ENCODE results near the gene CLIP2. TPM values are rescaled to one million over a fixed set of nuclear protein-coding genes. Genes with fewer than 3 reads are reported as not detected.

Gene CLIP2
- total and polyA plus RNA-seq, 2 of the 8 experiments (the other 6 are each of a cell fraction or from before 2014, with no cell fraction given): 8.3 to 41.5 TPM

DNA sequence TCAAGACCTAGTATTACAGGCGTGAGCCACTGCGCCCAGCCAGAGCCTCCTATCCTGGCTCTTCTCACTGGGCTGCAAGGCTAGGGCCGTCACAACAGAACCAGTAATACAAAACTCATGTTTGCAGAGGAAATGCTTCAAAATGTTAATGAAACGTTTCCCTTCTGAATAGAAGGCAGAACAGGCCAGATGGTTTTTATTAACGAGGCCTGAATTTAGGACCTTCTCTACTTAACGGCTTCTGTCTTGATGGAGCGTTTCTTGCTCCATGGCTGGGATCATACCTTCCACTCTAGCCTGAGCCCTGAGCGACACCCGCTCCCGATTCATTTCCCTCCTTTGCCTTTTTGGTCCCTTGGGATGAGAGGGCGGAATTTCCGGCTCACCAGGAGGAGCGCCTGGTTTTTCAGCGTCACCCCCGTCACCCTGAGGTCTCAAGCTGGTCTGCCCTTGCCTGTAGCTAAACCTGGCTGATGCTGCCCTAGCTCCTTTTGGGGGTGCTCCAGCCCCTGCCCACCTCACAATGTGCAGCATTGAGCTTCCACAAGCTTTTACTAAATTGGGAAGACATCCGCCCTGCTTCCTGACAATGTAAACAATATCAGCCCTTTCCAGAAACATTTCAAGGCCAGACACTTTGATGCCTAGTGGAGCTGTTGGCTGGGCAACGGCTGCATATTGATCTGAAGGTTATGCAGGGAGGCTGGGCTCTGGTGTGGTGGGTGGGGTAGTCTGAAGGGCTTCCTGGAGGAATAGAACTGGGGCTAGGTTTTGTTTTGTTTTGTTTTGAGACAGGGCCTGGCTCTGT, 5.2 kb downstream of the CLIP2 start (continued):
- no peak for TF ChIP-seq ASH2L (IDR thresholded peaks at IDR 0.05; ENCODE audit: low read length)
- TF ChIP-seq BACH1 (IDR thresholded peaks at IDR 0.05; ENCODE audit: low read length): no peak
- no peak for TF ChIP-seq POLR2AphosphoS5 (IDR thresholded peaks at IDR 0.05; ENCODE audit: low read depth, low read length)
- no peak for TF ChIP-seq SRF (IDR thresholded peaks at IDR 0.05; ENCODE audit: low read depth, low read length)
- TF ChIP-seq EGR1 (IDR thresholded peaks at IDR 0.05; ENCODE audit: borderline replicate concordance, low read depth, low read length): no peak
- TF ChIP-seq CBX8 (IDR thresholded peaks at IDR 0.05; ENCODE audit: borderline replicate concordance, low read depth, low read length): no peak
